GM15510 (cell line): Measurements from ENCODE around the gene ZDHHC14.

ENCODE experiments used
- POLR2A ChIP-seq: IDR thresholded peaks from 3 replicates; pipeline ENCODE4 v1.6.1; 2011; ENCODE audit warnings: borderline replicate concordance; ENCODE audit not compliant: insufficient read length; ENCODE audit errors: extremely low read depth

Gene ZDHHC14

GRCh38 chr6:157411368-157411767 lies 30.4 kb downstream of the ZDHHC14 start:
- TF ChIP-seq POLR2A: no peak

- no peak for TF ChIP-seq POLR2A
These were observed 31.8 kb downstream of the ZDHHC14 start for GRCh38 chr6:157412791-157413190.

GRCh38 chr6:157420497-157420896 lies 39.5 kb downstream of the ZDHHC14 start:
- TF ChIP-seq POLR2A: no peak

GRCh38 chr6:157424491-157425020 lies 43.6 kb downstream of the ZDHHC14 start:
- no peak for TF ChIP-seq POLR2A

GRCh38 chr6:157427969-157428368 lies 47.0 kb downstream of the ZDHHC14 start:
- no peak for TF ChIP-seq POLR2A

GRCh38 chr6:157428427-157429202 lies 47.6 kb downstream of the ZDHHC14 start:
- no peak for TF ChIP-seq POLR2A

- no peak for TF ChIP-seq POLR2A
These were observed 48.3 kb downstream of the ZDHHC14 start for GRCh38 chr6:157429248-157429647.

GRCh38 chr6:157430834-157431233 lies 49.8 kb downstream of the ZDHHC14 start:
- TF ChIP-seq POLR2A: no peak

GRCh38 chr6:157432231-157432891 lies 51.4 kb downstream of the ZDHHC14 start:
- no peak for TF ChIP-seq POLR2A

- TF ChIP-seq POLR2A: no peak
These were observed 51.9 kb downstream of the ZDHHC14 start for GRCh38 chr6:157432892-157433265.

- TF ChIP-seq POLR2A: no peak
These were observed 52.7 kb downstream of the ZDHHC14 start for GRCh38 chr6:157433678-157434081.

GRCh38 chr6:157434349-157435033 lies 53.5 kb downstream of the ZDHHC14 start:
- TF ChIP-seq POLR2A: no peak

GRCh38 chr6:157436219-157436943 lies 55.4 kb downstream of the ZDHHC14 start:
- no peak for TF ChIP-seq POLR2A

GRCh38 chr6:157436944-157437336 lies 56.0 kb downstream of the ZDHHC14 start:
- no peak for TF ChIP-seq POLR2A

- no peak for TF ChIP-seq POLR2A
These were observed 57.7 kb downstream of the ZDHHC14 start for GRCh38 chr6:157438611-157439111.

- no peak for TF ChIP-seq POLR2A
These were observed 59.2 kb downstream of the ZDHHC14 start for GRCh38 chr6:157440171-157440570.

- TF ChIP-seq POLR2A: no peak
These were observed 61.3 kb downstream of the ZDHHC14 start for GRCh38 chr6:157442291-157442690.
